ENCODE results near the gene DAZ4.
"Not testable (repeated sequence)": the region's sequence is repeated elsewhere in the genome, so short reads cannot be mapped to it uniquely, and the experiment has no call there.

GRCh38 chrY:24824184-24824879 lies 9.4 kb upstream of the DAZ4 start:
- not testable (repeated sequence) for TF ChIP-seq CTCF (IDR thresholded peaks at IDR 0.05; ENCODE audit: poor library complexity); EZH2 (IDR thresholded peaks at IDR 0.05; ENCODE audit: borderline replicate concordance); EZH2phosphoT487 (IDR thresholded peaks at IDR 0.05; ENCODE audit: low read depth, severe bottlenecking, unreplicated experiment)
